Coronary artery (tissue), 2 donors: Measurements from ENCODE around the gene SLC25A14.

Experiments
- DNase-seq: peaks from one replicate; pipeline ENCODE4 v3.0.0-alpha.2; 2017; ENCODE audit warnings: low spot score
- H3K27ac ChIP-seq, 2 donors: fragments of 200-600 bp; sonication (generic); one replicate each; pipeline ENCODE4 v1.5.1; 2016 to 2019
- H3K4me3 ChIP-seq: fragments of 200-600 bp; sonication (generic); 2 replicates; pipeline ENCODE4 v1.5.1; 2016; ENCODE audit warnings: mild to moderate bottlenecking, moderate library complexity
- CTCF ChIP-seq: fragments of 200-600 bp; sonication (generic); IDR thresholded peaks from one replicate; pipeline ENCODE4 v1.5.1; 2019; ENCODE audit warnings: antibody characterized with exemption

SLC25A14 gene

GRCh38 chrX:130378024-130378669 lies 38.4 kb downstream of the SLC25A14 start:
- H3K27ac ChIP-seq: no peak overlapping the region
- DNase-seq: no peak
- TF ChIP-seq CTCF: no peak
- no peak overlapping the region for H3K4me3 ChIP-seq

GRCh38 chrX:130385520-130385919 lies 45.8 kb downstream of the SLC25A14 start, which contains the start of gene GPR119:
Gene GPR119 (minus strand): TSS chrX:130385674. CDS start chrX:130385447, 227 bp downstream.
- DNase-seq: no peak
- Histone ChIP-seq H3K27ac (no peak within 1 kb of the TSS), H3K4me3 (no peak within 1 kb of the TSS)
- no peak for TF ChIP-seq CTCF

DNA sequence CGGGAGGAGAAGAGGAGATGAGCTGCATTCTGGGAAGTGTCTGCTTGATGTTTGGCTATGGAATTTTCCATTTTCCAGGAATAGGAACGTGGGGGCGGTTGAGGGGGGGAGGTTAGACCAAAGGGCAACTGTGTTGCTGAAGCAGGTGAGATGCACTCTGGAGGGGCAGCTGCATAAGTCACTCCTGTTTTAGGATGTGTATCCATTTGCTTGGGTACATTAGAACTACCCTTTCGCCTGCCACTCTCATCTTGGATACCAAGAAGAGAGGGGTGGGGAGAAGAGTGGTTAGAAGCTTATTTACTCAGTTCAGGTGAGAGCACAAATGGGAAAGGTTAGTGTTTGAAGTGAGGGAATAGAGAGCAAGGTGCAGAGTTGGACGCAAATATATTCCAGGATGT lies 46.7 kb downstream of the SLC25A14 start:
- no peak overlapping the region for H3K27ac ChIP-seq
- TF ChIP-seq CTCF: no peak
- no peak for DNase-seq
- H3K4me3 ChIP-seq: no peak overlapping the region

DNA sequence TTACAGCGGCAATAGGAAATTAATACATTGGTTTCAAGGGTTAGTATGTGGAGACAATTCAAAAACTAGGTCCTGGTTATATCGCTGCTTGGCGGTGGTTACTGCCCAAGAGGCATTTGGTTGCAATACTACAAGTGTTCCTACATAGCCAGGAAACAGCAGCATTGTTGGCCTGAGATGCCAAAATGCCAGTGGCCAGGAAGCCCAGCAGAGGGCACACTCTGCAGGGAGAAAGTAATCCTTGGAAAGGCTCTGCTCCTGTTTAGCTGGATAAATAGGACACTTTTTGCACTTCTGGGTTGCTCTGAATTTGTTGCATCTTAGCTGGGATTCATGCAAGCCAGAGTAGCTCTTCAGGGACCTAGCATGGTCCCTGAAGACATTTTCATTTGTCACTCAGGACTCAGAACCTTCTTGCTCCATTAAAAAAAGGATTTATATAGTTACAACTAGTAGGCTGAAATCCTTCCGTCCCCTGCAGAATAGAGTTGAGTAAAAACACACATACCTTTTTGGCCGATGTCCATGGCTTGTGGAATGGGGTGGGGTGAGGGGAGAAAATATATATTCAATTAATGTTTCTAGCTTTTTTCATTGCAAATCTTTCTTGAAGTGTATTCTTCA lies 53.8 kb downstream of the SLC25A14 start:
- Histone ChIP-seq H3K4me3 (no peak overlapping the region), H3K27ac (no peak overlapping the region)
- peak; percentile 52 for TF ChIP-seq CTCF
- DNase-seq: no peak

DNA sequence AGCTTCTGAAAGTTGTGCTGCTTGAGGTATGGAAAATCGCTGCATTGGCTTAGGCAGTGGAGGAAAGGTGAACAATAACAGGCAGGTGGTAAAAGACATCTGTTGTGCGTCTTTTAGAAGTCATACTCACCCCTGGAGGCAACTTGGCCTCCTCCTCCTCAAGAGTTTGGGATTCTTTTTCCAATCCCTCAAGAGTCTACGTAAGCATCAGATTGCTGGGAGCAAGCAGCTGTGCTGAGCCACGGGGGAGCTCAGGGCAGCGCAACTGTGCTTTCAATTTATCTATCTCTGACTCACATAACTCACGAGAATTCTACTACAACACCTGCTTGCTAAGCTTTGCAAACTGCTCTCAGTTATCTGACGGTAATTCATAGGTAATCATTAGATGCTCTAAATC lies 55.6 kb downstream of the SLC25A14 start:
- TF ChIP-seq CTCF: no peak
- DNase-seq: no peak
- no peak overlapping the region for H3K27ac ChIP-seq
- H3K4me3 ChIP-seq: no peak overlapping the region

DNA sequence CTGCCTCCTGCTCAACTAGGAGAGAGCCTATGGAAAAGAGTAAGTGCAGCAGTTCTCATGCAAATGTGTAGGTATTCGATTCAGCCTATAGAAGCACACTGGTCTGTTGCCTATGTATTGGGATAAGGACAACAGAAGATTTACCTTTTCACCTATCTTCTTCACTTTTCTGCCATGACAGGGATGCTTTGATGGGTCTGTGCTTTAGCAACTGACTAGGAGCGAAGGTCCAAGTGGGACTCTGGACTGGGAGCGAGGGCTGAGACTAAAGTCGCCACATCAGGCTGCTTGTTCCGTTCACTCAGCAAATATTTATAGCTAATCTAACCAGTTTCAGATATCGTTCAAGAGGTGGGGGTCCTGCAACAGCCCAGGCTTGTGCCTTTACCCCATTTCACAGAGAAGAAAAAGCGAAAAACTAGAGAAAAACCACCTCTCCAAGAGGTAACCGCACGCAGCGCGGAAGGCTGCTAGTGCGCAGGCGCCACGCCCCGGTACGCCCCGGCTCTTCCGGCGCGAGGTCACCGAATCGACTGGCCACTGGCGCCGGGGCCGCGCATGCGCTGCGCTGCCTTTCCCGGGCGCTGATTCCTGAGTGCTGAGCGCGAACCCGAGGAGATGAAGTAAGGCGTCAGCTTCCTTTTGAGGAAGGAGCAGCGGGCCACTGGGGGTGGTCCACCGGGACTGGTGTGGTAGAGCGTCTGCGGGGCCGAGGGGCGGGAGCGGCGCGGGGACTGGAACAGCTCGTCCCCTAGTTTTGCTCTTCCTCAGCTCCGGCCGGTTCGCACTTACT lies 61.9 kb downstream of the SLC25A14 start, which contains the start of gene RBMX2:
TSS of gene RBMX2 (plus strand) at position 573 of the 793 bp plus-strand sequence. CDS start at position 619, 46 bp downstream.
- Histone ChIP-seq H3K27ac (peak within 1 kb of the TSS; percentile 43 to 89), H3K4me3 (peak within 1 kb of the TSS; percentile 83)
- TF ChIP-seq CTCF: no peak
- DNase-seq: peak; percentile 77
